Subcutaneous adipose tissue (tissue), 4 donors: ENCODE data around the gene NXPH4. TPM values are rescaled to one million over a fixed set of nuclear protein-coding genes. Genes with fewer than 3 reads are reported as not detected.

ENCODE experiments used
- CTCF ChIP-seq: fragments of 450-650 bp; IDR thresholded peaks from one replicate; pipeline ENCODE4 v1.5.1; 2016; ENCODE audit warnings: low read depth, mild to moderate bottlenecking, control low read depth, antibody characterized with exemption, moderate library complexity
- total RNA-seq, 4 donors: library from RNA; depleted of rRNA; stranded (reverse); fragments of >200 nt; gene quantifications; one replicate each; pipeline ENCODE4 v1.1.0, GENCODE V29; 2016

The NXPH4 gene
- total RNA-seq, 4 donors from 2014 or later: not detected

GRCh38 chr12:57242329-57242690, 25.7 kb downstream of the NXPH4 start:
- no peak for TF ChIP-seq CTCF

- no peak for TF ChIP-seq CTCF
These were observed 26.3 kb downstream of the NXPH4 start for GRCh38 chr12:57242691-57243454.

- TF ChIP-seq CTCF: no peak
These were observed 27.1 kb downstream of the NXPH4 start for GRCh38 chr12:57243521-57244311.

GRCh38 chr12:57244312-57244696, 27.7 kb downstream of the NXPH4 start:
- TF ChIP-seq CTCF: no peak

- TF ChIP-seq CTCF: no peak
These were observed 30.4 kb downstream of the NXPH4 start for GRCh38 chr12:57247041-57247440.

GRCh38 chr12:57248934-57249742, 32.5 kb downstream of the NXPH4 start:
- TF ChIP-seq CTCF: no peak

GRCh38 chr12:57250541-57250940, 33.9 kb downstream of the NXPH4 start:
- TF ChIP-seq CTCF: no peak
